Neutrophil (primary cell): ENCODE data around the gene TNFAIP8.
A peak's percentile ranks its signal among the peaks of the same experiment; 100 is the strongest.

Source experiments
- H3K27ac ChIP-seq: fragments of 200-600 bp; sonication (generic); 2 replicates; pipeline ENCODE4 v1.5.1; 2016; ENCODE audit warnings: mild to moderate bottlenecking, moderate library complexity
- H3K27me3 ChIP-seq: fragments of 200-600 bp; sonication (generic); 2 replicates; pipeline ENCODE4 v1.6.0; 2016; ENCODE audit warnings: mild to moderate bottlenecking
- H3K36me3 ChIP-seq: fragments of 200-600 bp; sonication (generic); 2 replicates; pipeline ENCODE4 v1.5.1; 2017
- H3K4me1 ChIP-seq, 2 experiments: fragments of 200-600 bp in 1 of 2; sonication (generic) in 1 of 2; 1 replicate in 1 of 2; 2 replicates in 1 of 2; pipeline versions ENCODE4 v1.5.1 to v1.6.1; 2013 to 2016; ENCODE audit warnings: low read depth in 1 of 2, low read length in 1 of 2, mild to moderate bottlenecking in 1 of 2, moderate library complexity in 1 of 2; ENCODE audit not compliant: control insufficient read depth in 1 of 2, insufficient read depth in 1 of 2
- H3K4me3 ChIP-seq, 2 experiments: fragments of 200-600 bp in 1 of 2; sonication (generic) in 1 of 2; 1 replicate in 1 of 2; 2 replicates in 1 of 2; pipeline ENCODE4 v1.5.1; 2013 to 2016; ENCODE audit warnings: low read depth in 1 of 2, low read length in 1 of 2, mild to moderate bottlenecking in 1 of 2, moderate library complexity in 1 of 2
- H3K9me3 ChIP-seq: fragments of 200-600 bp; sonication (generic); 2 replicates; pipeline ENCODE4 v1.5.1; 2016
- TF ChIP-seq, protein P1 (sequence below): fragments of 200-600 bp; sonication (generic); IDR thresholded peaks from 2 replicates; pipeline ENCODE4 v1.5.1; 2016; ENCODE audit warnings: antibody characterized with exemption

TNFAIP8 gene

DNA sequence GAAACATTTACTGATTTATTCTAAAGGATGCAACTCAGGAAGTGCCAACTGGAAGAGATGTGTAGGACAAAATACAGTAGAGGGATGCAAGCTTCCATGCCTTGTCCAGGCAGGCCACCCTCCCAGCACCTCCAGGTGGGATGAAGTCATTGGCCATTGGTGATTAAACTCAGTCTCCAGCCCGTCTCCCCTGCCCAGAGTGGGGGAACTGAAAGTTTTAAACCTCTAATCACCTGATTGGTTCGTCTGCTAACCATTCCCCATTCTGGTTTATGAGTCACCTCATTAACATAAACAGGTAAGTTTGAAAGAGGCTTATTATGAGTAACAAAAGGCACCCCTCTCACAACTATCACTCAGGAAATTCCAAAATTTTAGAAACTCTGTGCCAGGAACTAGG is 8.1 kb downstream of the TNFAIP8 start:
- no peaks in the 10 kb centered on the region for H3K27me3 ChIP-seq
- TF ChIP-seq, protein P1, sequence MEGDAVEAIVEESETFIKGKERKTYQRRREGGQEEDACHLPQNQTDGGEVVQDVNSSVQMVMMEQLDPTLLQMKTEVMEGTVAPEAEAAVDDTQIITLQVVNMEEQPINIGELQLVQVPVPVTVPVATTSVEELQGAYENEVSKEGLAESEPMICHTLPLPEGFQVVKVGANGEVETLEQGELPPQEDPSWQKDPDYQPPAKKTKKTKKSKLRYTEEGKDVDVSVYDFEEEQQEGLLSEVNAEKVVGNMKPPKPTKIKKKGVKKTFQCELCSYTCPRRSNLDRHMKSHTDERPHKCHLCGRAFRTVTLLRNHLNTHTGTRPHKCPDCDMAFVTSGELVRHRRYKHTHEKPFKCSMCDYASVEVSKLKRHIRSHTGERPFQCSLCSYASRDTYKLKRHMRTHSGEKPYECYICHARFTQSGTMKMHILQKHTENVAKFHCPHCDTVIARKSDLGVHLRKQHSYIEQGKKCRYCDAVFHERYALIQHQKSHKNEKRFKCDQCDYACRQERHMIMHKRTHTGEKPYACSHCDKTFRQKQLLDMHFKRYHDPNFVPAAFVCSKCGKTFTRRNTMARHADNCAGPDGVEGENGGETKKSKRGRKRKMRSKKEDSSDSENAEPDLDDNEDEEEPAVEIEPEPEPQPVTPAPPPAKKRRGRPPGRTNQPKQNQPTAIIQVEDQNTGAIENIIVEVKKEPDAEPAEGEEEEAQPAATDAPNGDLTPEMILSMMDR, result no peak
- no peaks in the 10 kb centered on the region for H3K36me3 ChIP-seq
- no peaks in the 10 kb centered on the region for H3K9me3 ChIP-seq
- H3K27ac ChIP-seq, result peak overlapping the region; percentile 62
- H3K4me3 ChIP-seq, result no peak overlapping the region
- H3K4me1 ChIP-seq, result peaks cover 52 to 82% of the 10 kb centered on the region in 2 experiments

DNA sequence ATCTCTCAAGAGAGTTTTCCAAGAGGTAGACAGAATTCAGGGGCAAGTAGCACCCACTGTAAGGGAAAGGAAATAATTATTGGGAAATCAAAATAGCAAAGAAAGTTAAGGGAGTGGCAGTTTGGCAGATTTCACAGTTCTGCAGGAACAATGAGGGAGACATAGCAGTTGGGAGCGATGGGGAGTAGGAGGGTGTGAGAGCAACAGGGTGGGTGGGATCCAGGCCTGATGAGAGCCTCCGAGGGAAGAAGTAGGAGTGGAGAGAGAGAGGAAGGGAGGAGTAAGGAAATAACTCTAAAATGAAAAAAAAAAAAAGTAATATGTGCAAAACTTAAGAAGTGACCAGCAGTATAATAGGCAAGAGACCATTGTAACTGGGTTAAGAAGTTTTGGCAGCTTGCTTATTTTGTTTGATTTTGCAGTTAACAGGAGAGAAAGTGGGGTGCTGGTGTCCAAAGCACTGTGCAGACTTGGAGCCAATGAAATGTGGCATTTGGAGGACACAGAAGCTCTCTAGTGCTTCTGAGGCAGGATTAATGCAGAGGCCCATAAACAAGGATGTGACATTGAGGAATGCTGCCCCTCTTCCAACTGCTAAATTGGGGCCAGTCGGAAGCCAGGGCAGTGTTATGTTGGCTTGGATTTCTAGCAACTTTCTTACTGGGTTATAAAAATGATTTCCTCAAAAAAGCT is 10.2 kb downstream of the TNFAIP8 start:
- Histone ChIP-seq H3K4me1 (peaks cover 41 to 75% of the 10 kb centered on the region in 2 experiments), H3K36me3 (no peaks in the 10 kb centered on the region), H3K9me3 (no peaks in the 10 kb centered on the region), H3K4me3 (no peak overlapping the region), H3K27me3 (no peaks in the 10 kb centered on the region), H3K27ac (peak overlapping the region; percentile 61)
- TF ChIP-seq, protein P1, result no peak

DNA sequence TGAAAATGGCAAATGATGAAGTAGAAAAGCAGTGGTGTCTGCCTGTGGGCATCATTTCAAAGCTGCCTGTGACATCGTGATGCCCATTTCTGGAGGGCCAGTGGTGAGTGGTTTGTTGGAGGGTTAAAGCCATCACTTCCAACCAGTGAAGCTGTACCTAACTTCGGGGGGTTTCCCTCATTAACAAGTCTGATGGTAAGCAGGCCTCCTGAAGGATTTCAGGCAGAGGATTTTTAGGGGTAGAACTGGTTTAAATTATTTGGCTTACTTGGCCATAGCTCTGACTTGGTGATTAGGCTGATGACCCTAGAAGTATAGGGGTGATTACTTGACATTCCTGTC is 10.7 kb downstream of the TNFAIP8 start:
- H3K27me3 ChIP-seq, result no peaks in the 10 kb centered on the region
- H3K27ac ChIP-seq, result peak overlapping the region; percentile 61
- H3K4me1 ChIP-seq, result peaks cover 37 to 74% of the 10 kb centered on the region in 2 experiments
- H3K36me3 ChIP-seq, result no peaks in the 10 kb centered on the region
- no peaks in the 10 kb centered on the region for H3K9me3 ChIP-seq
- TF ChIP-seq, protein P1, result no peak
- H3K4me3 ChIP-seq, result no peak overlapping the region

DNA sequence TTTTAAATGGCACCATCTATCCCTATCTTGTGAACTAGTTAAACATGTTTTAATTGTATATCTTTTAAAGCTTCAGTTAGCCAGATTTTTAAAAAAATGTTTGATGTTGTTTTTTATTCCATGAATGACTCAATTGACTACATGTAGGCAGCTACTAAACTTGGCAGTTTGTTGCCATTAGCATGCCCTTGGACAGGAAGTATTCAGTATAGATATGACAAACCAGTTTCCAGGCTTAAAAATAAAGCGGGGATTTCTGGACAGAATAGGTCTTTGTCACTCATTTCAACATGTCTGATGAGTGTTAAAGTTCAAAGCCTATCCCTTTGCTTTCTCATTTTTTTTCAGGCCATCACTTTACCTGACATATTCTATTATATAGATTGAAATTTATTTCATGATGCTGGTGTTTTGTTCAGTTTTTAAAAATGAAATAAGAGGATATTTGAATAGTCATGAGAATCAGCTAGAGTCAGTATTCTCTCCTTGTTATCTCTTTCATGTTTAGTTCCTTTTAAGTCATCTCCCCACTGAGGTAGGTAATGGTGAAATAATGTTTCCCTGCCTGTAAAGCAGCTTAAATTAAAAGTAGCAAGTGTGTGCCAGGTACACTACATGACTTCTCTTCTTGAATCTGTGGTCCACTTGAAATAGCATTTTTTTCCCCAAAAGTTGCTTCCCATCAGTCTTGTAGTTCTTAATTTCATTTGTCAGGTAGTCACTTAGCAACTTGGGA is 11.9 kb downstream of the TNFAIP8 start:
- Histone ChIP-seq H3K9me3 (no peaks in the 10 kb centered on the region), H3K36me3 (no peaks in the 10 kb centered on the region), H3K27me3 (no peaks in the 10 kb centered on the region), H3K27ac (peak overlapping the region; percentile 61), H3K4me1 (peaks cover 28 to 62% of the 10 kb centered on the region in 2 experiments), H3K4me3 (no peak overlapping the region)
- TF ChIP-seq, protein P1, result no peak

DNA sequence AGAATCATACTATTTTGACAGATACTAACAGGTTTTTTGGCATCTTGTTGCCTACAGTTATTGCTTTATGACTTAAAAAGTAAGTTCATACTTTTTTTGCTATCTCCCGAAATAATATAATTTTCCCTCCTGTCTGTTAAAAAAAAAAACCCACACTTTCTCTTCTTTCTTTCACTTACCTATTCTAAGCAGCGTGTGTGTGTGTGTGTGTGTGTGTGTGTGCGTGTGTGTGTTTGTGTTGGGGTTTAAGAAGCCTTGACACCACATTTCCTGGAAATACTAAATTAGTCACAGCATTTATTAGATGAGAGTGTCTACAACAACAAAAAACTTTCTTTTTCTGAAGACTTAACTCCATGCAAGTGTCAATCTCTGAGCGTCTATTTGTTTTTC is 12.4 kb downstream of the TNFAIP8 start:
- Histone ChIP-seq H3K9me3 (no peaks in the 10 kb centered on the region), H3K4me1 (peaks cover 25 to 59% of the 10 kb centered on the region in 2 experiments), H3K27ac (peak overlapping the region; percentile 61), H3K36me3 (no peaks in the 10 kb centered on the region), H3K27me3 (no peaks in the 10 kb centered on the region), H3K4me3 (no peak overlapping the region)
- TF ChIP-seq, protein P1, result no peak
